Measurements from ENCODE around the gene DHX58.

DNA sequence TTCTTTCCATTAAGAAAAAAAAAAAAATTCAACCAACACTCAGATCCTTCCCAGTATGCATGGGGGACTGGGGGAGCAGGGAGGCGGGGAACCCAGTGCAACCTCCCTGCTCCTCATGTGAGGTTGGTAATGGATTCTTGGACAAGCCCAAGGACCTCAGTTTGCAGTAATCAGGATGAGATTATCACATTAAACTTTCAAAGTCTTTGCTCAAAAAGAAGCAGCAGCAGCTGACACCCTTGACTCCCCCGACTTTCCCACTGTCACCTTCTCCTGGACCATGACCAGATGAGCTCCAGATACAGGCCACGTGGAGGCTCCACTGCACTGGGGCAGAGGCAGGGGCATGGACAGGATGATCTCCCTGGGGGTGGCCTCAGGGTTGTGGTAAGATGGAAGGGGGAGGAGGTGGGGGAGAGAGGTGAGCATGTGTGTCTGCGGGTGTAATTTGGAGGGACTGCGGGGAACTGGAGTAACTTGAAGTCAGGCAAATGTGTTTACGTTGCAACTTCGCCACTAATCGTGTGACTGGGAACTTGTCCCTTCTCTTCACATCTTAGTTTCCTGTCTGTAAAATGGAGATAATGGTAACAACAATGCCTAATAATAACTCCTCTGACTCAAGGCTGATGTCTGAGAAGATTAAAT lies 34.0 kb downstream of the DHX58 start:
- TF ChIP-seq, protein P1, sequence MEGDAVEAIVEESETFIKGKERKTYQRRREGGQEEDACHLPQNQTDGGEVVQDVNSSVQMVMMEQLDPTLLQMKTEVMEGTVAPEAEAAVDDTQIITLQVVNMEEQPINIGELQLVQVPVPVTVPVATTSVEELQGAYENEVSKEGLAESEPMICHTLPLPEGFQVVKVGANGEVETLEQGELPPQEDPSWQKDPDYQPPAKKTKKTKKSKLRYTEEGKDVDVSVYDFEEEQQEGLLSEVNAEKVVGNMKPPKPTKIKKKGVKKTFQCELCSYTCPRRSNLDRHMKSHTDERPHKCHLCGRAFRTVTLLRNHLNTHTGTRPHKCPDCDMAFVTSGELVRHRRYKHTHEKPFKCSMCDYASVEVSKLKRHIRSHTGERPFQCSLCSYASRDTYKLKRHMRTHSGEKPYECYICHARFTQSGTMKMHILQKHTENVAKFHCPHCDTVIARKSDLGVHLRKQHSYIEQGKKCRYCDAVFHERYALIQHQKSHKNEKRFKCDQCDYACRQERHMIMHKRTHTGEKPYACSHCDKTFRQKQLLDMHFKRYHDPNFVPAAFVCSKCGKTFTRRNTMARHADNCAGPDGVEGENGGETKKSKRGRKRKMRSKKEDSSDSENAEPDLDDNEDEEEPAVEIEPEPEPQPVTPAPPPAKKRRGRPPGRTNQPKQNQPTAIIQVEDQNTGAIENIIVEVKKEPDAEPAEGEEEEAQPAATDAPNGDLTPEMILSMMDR (IDR thresholded peaks at IDR 0.05) = no peak
- no peak for TF ChIP-seq EP300 (IDR thresholded peaks at IDR 0.05)
